Suppressor macrophage treated with lipopolysaccharide for 4 hours (primary cell): ENCODE data around the gene ZNF365.
"Not testable (repeated sequence)": the region's sequence is repeated elsewhere in the genome, so short reads cannot be mapped to it uniquely, and the experiment has no call there.

ENCODE experiments used
- DNase-seq: peaks from one replicate; pipeline ENCODE4 v3.0.0-alpha.2; 2020

ZNF365 gene

DNA sequence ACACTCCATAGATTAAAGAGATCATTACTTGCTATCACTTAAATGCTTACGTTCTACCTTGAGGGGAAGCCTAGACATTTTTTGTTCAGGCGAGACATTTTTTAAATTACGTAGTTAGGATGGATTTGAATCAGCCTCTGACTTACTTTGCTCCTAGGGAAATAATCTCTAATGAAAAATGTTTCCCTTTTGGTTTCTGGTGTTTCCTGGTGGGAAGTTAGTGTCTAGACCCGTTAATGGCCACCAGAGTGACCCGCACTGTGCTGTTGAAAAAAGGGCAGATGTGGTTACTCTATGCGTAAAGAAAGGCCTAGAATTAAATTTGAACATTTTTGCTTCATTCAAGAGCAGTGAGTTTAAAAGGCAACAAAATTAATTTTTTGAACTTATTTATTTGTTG, 3.8 kb downstream of the ZNF365 start:
- no peak for DNase-seq

DNA sequence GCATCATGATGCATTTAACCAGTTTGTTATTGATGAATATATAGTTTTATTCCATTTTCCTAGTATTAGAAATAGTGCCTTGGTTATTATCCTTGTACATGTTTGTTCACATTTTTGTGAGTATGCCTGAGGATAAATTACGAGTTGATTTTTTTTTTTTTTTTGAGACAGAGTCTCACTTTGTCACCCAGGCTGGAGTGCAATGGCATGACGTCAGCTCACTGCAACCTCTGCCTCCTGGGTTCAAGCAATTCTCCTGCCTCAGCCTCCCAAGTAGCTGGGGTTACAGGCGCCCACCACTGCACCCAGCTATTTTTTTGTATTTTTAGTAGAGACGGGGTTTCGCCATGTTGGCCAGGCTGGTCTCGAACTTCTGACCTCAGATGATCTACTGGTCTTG, 4.7 kb downstream of the ZNF365 start:
- DNase-seq, result not testable (repeated sequence)

DNA sequence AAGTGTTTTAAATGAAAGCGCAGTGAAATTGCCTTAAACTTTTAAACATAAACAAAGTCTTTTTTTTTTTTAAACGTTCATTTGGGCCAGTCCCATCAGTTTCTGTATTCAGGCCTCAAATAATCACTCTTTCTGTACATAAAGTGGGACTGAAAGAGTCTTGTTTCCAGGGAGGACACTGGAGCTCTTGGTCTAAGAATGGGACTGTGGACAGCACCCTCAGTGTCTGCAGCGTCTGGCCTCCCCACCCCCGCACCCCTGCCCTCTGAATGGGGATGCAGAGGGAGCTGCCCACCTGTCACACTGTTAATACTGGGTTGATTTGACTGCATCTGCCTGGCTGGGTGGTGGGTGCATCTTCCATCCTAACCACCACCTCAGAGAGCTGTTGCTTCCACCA, 5.2 kb downstream of the ZNF365 start:
- no peak for DNase-seq

DNA sequence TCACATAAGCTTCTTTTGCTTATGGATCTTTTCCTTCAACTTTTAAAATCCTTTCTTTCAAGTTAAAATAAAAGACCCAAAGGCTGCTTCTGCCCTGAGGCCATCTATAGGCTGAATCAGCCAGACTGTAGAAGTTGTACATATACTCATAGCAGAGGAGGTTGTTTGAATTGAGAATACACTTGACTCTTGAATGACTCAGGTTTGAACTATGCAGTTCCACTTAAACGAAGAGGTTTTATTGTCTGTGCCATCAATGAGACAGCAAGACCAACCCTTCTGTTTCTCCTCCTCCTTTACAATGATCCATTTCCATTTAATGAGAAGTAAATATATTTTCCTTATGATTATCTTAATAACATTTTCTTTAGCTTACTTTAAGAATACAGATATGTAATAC, 5.8 kb downstream of the ZNF365 start:
- no peak for DNase-seq

DNA sequence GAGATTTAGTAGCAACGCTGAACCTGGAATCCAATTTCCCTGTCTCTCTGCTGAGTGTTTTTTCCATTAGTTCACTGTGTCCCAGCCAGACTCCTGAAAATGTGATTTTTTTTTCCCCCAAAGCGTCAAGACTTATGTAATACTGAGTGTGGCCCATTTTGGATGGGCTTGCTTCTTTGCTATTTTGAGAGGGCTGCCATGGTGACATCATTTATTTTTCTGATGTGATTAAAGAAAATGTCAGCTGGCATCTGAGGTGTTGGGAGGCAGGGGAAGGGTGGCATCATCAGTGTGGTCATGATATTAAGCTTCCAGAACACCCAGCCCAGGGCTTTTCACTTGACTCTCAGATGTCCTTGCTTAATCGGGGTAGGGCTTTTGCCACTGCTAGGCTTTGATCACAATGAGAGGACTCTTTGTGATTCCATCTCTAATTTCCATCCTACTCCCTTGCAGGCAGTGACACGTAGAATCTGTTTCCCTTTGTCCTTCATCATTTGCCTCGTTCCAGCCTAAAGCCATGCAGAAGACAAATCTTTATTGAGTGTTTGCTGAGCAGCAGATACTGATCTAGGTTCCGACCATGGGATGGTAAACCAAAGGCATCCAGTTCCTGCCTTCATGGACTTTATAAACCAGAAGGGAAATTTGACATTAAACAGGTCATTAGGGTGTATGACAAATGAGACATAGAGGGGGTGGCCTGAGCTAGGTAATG, 7.4 kb downstream of the ZNF365 start:
- no peak for DNase-seq

DNA sequence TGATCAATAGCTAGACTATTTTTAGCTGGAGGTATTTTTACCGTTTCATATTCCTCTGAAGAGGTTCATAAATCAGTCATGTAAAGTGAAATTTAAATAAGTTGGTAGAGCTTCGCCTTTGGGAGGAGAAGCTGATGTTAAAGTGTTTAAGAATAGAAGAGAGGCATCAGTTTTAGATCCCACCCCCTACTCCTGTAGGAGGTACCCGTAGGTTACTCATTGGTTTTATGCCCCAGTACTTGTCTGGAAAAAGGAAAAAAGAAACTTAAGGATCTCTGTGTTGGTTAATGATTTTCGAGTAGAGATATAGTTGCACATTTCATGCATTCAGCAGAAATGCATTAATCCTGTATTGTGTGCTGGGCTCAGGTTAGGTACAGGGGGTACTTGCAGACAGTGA, 8.7 kb downstream of the ZNF365 start:
- DNase-seq, result no peak

DNA sequence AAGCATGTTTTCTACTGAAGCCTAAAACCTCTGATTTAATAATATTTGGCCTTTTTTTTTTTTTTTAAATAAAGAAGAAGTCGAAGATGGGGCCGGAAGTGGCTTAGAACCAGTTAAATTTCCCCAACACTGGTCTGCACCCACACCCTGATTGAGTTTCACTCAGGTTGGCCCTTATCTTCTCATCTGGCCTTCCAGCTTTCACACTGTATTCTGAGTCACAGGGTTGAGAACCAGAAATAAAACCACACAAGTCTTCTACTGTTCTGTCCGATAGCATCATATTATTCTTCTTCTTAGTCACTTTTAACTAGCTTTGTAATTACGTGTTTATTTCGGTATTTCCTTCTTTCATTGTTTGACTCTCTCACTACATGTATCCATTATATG, 9.9 kb downstream of the ZNF365 start:
- DNase-seq, result no peak

DNA sequence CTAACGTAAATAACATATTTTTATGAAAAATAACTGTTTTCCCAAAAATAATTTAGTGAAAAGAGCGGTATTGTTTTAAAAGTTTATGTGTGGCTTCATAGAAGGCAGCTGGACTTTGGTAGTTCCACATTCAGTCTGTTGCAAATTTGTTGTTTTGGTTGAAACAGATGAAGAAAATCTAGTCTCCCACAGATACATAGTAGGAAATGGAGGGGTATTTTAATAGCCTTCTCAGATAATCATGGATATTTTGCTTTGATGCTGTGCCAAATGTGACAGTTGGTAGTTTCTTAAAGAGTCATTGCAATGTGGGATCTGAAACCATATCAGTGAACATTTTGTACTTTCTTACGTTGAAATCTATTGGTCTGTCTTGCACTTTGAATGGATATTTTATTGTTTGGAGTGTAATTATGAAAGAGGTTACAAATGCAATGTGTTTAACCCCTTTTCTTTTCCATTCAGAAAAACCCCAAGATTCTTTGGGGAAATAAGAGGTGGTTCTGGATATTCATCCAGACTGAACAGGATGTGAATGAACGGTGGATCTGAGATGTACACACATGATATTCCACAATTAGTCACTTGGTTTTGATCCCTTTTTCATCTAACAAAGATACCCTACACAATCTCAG, 10.4 kb downstream of the ZNF365 start:
- DNase-seq, result no peak

DNA sequence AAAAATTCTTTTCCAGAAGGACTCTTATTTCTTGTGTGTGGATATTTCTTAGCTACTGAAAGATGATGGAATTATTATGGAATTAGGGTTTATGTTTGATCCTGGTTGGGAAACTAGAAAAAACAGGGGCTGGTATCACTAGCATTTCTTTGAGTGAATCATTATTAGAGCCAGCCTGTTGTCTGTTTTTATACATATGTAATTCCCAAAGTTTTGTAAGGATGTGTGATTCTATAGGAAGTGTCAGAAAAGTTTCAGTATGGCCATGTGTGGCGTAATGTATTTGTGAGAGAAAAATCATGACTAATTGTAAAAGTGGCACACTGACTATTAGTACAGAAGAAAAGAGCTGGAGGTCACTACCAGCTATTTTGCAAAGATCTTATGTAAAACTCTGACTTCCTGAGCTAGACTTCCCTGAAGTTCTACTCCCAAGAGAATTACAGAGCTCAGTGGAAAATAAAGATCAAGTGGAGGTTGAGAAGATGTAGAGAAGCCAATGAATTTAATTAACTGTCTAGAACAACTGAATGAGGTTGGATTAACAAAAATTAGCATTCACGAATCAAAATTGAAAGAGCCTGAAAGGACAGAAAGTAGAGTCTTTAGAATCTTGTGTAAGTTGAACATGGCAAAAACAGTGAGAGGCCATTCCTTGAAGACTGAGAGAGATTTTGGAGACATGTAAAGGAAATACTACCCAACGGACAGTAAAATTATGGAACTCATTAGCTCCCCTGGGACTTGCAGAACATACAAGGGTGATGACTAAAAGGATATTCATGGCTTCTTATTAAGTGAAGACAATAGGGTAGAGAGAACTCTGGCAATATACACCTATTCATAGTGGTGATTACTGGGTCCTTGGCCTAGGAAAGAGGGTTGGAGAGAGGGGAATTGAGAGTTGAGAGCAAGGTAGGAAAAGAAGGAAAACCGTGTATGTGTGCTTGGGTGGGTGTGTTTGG, 12.5 kb downstream of the ZNF365 start:
- peak; percentile 50 for DNase-seq

DNA sequence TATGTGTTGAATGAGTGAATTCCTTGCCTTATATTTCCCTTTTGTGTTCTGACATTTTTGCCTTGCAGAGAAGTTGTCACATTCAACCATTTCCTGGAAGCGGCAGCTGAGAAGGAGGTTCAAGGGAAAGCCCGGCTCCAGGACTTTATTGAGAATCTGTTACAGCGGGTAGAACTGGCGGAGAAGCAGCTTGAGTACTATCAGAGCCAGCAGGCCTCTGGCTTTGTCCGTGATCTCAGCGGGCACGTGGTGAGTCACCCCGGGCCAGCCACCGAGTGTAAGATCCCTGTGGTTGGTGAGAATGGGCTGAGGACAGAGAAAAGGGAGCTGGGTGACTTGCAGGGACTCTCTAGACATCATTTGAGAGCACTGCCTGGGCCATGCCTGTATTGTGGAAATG, 14.2 kb downstream of the ZNF365 start:
- no peak for DNase-seq

DNA sequence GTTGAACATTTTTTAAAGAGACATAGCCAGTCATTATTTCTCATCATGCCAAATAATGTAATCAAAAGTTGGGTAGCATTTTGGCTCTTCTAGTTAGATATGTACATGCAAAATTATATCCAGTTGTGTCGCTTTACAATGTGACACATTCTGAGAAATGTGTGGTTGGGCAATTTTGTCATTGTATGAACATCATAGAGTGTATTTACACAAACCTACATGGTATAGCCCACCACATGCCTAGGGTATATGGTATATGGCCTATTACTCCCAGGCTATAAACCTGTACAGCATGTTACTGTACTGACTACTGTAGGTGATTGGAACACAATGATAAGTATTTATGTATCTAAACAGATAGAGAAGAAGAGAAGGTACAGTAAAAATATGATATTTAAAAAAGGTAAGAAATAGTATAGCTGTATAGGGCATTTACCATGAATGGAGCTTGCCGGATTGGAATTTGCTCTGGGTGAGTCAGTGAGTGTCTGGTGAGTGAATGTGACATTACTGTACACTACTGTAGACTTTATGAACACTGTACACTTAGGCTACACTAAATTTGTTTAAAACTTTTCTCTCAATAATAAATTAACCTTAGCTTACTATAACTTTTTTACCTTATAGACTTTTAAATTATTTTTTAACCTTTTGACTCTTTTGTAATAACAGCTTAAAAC, 16.5 kb downstream of the ZNF365 start:
- DNase-seq, result no peak

DNA sequence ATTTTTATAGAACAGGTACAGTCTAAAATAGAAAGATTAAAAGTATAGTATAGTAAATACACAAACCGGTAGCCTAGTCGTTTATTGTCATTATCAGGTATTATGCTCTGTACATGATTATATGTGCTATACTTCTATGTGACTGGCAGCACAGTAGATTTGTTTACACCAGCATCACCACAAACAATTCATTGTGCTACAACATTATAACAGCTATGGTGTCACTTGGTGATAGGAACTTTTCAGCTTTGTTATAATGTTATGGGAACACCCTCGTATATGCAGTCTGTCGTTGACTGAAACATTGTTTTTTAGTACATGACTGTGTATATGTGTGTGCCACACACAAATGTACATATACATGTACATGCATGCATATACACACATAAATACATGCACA, 19.1 kb downstream of the ZNF365 start:
- no peak for DNase-seq

DNA sequence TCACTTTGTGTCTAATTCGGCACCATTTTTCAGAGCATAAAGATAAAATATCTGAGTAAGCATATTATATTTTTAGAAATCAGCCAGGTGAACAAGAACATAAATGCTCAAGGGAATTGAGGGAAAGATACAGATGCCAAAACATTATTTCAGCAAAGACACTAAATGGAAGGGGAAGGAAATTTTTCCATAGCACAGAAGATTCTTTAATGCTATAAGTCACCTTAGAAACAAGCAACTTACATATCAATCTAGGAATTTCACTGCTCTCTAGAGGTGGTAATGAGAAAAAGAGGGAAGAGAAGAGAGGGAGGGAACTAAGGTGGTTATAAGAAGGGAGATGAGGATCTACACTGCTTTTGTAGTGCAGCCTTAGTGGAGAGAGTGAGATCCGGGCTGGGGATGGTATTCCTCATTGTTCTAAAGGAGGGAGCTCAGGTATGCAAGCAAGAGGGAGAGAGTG, 20.4 kb downstream of the ZNF365 start:
- no peak for DNase-seq

DNA sequence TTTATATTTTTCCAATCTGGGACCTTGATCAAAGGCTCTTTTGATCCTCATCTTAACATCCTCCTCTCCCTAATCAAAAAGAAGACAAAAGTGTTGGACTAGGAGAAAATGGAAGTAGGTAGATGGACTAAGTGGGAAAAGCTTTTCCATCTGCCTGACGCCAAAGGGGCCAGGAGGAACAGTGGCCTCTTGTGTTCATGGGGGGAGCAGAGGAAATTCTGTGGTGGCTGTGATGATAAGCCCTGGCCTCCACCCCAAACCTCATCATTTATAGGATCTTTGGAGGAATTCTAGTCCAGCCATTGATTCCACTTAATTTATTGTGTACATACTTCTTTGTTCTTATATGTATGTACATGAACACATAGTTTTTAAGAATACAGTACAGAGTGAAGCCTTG, 21.7 kb downstream of the ZNF365 start:
- DNase-seq, result no peak

DNA sequence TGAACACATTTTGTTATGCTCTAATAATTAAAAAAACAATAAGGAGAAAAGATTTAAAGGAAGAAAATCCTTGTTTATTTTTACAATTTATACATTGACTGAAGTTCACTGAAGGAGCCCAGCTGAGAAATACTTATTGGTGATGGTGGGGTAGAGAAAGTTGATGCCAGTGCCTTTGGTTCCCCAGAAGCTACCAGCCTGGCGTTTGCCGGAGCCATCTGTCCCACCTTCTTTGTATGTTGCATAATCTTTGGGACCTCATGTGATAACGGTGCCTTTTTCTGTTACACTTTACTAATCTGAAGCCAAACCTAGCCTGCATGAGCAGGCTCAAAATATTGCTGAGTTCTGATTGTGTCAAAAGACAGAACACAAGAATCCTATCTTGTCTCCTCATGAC, 22.7 kb downstream of the ZNF365 start:
- DNase-seq, result no peak

DNA sequence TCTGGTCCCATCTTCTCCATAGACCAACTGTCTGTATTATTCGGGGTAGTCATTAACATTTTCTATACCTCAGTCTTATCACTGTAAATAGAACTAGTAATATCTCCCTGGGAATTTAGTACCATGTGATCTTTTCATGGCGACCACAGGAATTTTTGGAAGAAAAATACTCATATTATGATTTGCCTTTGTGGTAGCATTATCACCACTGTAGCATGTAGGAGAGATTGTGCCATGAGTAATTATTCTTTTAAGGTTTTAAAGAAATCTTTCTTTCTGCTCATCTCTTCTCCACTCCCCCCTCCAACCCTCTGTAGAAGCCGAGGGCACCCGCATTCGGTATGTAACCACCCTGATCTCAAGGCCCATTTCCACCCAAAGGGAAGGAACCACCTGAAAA, 25.0 kb downstream of the ZNF365 start:
- DNase-seq, result no peak

DNA sequence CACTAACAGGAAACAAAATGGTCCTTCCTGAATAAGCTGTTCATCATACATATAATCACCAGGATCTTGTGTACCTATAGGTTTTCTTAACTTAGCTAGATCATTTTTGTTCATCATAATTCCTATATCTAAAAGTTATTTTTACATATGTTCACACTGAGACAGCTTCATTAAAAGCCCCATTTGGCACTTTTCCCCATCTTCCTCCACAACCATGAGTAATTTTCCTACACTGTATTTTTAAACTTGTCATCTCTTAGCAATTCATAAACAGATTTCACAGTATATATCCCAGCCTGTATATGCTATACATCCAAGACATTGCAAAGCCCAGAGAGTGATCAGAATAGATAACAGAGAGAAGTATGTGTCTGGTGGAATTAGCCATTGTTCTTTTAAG, 28.3 kb downstream of the ZNF365 start:
- no peak for DNase-seq

DNA sequence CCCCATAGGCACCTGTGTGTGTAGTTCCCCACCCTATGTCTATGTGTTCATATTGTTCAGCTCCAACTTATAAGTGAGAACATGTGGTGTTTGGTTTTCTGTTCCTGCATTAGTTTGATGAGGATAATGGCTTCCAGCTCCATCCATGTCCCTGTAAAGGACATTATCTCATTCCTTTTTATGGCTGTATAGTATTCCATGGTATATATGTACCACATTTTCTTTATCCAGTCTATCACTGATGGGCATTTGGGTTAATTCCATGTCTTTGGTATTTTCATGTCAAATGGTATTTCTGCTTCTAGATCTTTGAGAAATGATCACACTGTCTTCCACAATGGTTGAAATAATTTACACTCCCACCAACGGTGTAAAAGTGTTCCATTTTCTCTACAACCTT, 36.4 kb downstream of the ZNF365 start:
- DNase-seq, result not testable (repeated sequence)

DNA sequence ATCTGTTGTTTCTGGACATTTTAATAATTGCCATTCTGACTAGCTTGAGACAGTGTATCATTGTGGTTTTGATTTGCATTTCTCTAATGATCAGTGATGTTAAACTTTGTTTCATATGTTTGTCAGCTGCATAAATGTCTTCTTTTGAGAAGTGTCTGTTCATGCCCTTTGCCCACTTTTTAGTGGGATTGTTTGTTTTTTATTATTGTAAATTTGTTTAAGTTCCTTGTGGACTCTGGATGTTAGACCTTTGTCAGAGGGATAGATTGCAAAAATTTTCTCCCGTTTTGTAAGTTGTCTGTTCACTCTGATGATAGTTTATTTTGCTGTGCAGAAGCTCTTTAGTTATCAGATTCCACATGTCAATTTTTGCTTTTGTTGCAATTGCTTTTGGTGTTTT, 36.8 kb downstream of the ZNF365 start:
- DNase-seq, result not testable (repeated sequence)

DNA sequence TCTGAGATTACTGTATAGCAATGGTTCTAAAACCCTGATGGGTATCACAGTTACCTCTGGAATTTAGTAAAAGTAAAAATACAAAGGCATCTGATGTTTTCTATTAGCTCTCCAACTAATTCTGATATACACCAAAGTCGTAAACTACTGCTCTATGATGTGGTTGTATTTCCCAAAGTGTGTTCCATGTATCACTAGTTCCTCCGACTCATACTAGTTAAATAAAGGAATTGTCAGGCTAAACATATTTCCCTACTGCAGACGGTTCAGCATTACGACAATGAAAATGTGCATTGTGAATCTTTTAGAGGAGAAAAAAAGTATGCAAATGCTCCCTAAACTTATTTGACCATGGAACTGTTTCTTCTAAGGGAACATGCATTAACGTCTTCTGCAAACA, 38.9 kb downstream of the ZNF365 start:
- no peak for DNase-seq

DNA sequence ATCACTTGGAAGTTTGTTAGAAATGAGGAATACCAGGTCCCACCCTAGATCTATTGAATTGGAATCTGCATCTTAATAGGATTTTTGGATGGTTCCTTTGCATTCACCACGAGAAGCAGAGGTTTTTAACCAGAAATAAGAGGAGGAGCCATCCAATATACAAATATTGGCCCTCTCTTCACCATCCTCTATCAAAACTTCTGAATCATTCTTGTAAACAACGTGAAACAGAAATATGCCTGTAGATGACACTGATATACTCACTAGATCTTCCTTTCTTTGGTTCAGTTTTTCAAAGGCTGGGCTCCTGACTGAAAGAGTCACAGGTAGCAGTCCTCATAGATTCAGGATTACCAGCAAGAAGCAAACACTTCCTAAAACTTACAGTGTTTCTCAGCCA, 39.5 kb downstream of the ZNF365 start:
- DNase-seq, result no peak

DNA sequence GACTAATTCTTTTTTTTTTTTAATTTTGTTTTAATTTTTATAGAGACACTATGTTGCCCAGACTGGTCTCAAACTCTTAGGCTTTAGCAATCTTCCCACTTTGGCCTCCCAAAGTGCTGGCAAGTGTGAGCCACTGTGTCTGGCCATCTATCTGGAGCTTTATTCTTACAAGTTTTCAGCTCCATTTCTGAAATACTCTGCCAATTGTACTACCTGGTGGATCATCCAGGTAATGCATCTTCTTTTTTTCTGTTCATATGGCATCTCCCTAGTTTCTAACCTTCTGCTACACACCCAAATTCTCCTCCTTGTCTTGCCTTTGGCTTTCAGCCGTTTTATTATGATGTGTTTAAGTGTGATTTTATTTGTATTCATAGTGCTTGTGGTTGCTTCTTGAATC, 40.2 kb downstream of the ZNF365 start:
- DNase-seq, result no peak

DNA sequence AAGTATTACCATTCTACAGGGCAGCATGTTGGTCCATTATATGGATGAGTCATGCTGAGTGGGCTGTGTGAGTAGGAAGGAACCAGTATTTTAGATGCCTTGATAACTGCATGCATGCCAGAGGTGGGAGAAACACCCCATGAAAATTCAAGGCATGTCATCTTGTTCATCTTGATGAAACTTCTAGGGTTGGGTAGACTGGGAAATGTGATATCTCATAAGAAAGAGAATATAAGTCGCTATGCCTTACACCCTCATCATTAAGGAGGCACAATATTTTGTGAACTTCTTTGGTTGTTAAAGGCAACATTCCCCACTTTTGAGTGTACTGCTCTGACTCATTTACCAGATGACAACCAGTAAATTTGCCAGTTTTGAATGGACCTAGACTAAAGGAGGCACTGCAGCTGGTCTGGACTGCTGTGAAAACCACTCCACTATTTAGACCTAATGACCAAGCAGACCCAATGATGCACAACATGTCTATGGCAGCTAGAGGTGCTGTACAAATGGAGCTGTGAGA, 48.0 kb downstream of the ZNF365 start:
- no peak for DNase-seq
